Retinal pigment epithelial cell (primary cell): ENCODE results near the gene CRX.
A peak's percentile ranks its signal among the peaks of the same experiment; 100 is the strongest.
"Not testable (repeated sequence)": the region's sequence is repeated elsewhere in the genome, so short reads cannot be mapped to it uniquely, and the experiment has no call there.

Experiments used
- DNase-seq: peaks from one replicate; pipeline ENCODE4 v3.0.0-alpha.2; 2010; ENCODE audit warnings: low read depth
- H3K4me3 ChIP-seq: 2 replicates; pipeline ENCODE4 v1.5.1; 2011; ENCODE audit warnings: mild to moderate bottlenecking, low read length, control low read depth, moderate library complexity
- TF ChIP-seq, protein P1 (sequence below): conservative IDR thresholded peaks from 2 replicates; pipeline ENCODE4 v1.5.1; 2011; ENCODE audit warnings: low read depth, low read length, control low read depth, inconsistent platforms

CRX gene

DNA sequence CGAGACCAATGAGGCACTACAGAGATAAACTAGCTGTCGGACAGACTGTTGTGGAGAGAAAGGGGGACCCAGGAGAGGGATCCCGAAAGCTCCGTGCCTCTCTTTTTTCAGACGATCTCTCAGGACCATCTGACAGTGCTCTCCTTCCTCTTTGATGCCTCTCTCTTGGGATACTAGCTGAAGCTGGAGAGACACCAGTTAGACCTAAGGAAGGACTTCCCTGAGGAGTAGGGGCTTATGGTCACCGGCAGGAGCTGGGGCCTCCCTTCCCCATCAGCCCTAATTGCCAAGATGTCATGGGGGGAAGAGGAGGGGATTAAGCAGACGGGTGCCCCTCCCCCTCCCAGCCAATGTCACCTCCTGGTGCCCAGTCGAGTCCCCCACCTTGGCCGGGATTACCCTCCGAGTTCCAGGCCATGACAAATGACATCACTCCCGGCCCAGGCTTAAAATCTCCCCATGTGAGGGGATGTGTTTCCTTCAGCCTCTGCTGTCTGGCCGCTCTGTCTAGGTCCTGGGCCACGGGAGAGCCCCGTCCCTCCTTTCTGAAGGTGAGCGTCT, at the start of gene CRX:
Gene CRX (plus strand): TSS at position 478 of the 561 bp plus-strand sequence. CDS start 12,507 bp downstream, outside the sequence.
- TF ChIP-seq, protein P1, sequence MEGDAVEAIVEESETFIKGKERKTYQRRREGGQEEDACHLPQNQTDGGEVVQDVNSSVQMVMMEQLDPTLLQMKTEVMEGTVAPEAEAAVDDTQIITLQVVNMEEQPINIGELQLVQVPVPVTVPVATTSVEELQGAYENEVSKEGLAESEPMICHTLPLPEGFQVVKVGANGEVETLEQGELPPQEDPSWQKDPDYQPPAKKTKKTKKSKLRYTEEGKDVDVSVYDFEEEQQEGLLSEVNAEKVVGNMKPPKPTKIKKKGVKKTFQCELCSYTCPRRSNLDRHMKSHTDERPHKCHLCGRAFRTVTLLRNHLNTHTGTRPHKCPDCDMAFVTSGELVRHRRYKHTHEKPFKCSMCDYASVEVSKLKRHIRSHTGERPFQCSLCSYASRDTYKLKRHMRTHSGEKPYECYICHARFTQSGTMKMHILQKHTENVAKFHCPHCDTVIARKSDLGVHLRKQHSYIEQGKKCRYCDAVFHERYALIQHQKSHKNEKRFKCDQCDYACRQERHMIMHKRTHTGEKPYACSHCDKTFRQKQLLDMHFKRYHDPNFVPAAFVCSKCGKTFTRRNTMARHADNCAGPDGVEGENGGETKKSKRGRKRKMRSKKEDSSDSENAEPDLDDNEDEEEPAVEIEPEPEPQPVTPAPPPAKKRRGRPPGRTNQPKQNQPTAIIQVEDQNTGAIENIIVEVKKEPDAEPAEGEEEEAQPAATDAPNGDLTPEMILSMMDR, result no peak
- peak within 1 kb of the TSS; percentile 25 for H3K4me3 ChIP-seq
- DNase-seq, result no peak

DNA sequence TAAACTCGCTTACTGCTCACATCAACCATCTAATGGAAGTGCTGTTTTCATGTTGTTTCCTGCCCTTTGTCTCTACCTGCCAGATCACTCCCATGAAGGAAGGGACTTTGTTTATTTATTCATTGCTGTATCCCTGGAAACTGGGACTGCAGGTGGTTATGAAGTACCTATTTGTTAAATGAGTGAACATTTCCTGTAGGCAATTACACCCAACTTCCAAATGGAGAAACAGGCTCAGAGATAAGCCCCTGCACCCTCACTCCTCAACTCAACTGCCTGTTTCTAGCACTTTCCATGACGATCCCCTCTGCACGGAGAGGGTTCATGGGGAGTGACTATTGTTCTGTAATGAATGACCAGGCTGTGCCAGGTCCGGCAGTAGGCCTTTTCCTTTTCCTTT, 45.2 kb upstream of the CRX start:
- TF ChIP-seq, protein P1, result no peak
- no peak for DNase-seq
- no peak overlapping the region for H3K4me3 ChIP-seq

DNA sequence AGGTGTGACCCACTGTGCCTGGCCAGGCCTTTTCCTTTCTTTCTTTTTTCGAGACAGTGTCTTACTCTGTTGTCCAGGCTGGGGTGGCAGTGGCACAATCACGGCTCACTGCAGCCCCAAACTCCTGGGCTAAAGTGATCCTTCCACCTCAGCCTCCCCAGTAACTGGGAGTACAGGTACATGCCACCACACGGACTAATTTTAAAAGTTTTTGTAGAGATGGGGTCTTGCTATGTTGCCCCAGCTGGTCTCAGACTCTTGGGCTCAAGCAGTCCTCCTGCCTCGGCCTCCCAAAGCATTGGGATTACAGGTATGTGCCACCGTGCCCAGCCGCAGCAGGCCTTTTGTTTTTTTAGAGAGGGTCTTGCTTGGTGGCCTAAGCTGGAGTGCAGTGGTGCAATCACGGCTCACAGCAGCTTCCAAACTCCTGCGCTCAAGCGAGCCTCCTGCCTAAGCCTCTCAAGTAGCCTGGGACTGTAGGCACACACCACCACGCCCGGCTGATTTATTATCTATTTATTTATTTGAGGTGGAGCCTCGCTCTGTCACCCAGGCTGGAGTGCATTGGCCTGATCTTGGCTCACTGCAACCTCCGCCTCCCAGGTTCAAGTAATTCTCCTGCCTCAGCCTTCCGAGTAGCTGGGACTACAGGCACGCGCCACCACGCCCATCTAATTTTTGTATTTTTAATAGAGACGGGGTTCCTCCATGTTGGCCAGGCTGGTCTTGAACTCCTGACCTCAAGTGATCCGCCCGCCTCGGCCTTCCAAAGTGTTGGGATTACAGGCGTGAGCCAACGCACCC, 44.3 kb upstream of the CRX start:
- peak overlapping the region; percentile 85 for H3K4me3 ChIP-seq
- not testable (repeated sequence) for DNase-seq

DNA sequence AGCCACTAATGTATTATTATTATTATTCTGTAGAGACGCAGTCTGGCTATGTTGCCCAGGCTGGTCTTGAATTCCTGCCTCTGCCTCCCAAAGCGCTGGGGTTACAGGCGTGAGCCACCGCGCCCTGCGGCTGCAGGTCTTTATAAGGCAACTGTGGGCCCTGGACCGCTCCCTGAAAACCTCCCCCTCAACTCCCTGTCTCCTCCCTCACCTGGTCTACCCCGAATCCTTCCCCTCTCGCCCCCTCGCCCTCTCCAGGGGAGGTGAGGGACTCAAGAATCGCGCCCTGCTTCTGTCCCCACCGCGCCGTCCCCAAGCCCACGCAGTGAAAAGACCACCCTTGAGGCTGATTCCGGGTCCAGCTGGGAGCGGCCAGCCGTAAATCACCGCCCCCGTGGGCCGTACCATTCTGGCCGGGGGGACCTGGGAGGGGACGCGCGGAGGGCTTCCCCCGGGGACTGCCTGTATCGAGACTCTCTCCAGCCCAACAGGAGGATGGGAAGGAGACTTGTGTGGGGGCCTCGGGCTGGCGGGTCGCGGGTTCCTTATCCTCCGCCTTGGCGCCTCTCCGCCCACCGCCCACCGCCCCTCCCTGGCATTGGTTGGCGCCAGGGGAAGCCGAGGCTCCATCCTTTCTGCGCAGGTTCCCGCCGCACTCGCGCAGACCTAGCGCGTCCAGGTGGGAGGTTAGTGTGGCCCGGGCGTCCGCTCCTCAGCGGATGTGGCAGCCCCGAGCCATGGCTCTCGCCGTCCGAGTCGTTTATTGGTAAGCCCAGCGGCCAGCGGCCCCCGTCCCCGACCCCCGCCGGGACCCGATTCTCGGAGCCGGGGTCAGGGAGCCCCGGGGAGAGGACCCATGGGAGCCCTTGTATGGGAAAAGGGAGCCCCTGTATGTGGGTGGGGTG, 43.4 kb upstream of the CRX start, which contains the start of gene SELENOW:
Gene SELENOW (plus strand): TSS at position 655 of the 905 bp plus-strand sequence. CDS start 83 bp downstream, at position 738.
- H3K4me3 ChIP-seq, result peak within 1 kb of the TSS; percentile 85
- DNase-seq, result no peak
- TF ChIP-seq, protein P1, result no peak

DNA sequence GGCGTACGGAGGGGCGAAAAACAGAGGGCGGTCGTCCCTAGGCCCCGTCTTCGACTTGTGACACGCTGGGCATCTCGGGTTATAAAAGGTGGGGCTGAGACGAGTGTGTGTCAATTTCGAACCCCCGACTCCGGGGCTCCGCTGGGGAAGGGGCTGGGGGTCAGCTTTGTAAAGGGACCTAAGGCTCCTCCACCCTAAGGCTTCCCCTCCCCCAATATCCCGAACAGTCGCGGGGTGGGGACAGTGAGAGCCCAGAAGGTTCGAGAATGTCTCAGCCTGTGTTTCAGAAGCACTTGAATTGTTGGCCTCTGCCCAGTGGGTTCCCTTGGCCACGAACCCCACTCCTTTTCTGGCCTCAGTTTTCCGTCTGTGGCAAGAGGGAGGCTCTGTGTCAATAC, 42.8 kb upstream of the CRX start:
- TF ChIP-seq, protein P1, result no peak
- no peak for DNase-seq
- peak overlapping the region; percentile 85 for H3K4me3 ChIP-seq

DNA sequence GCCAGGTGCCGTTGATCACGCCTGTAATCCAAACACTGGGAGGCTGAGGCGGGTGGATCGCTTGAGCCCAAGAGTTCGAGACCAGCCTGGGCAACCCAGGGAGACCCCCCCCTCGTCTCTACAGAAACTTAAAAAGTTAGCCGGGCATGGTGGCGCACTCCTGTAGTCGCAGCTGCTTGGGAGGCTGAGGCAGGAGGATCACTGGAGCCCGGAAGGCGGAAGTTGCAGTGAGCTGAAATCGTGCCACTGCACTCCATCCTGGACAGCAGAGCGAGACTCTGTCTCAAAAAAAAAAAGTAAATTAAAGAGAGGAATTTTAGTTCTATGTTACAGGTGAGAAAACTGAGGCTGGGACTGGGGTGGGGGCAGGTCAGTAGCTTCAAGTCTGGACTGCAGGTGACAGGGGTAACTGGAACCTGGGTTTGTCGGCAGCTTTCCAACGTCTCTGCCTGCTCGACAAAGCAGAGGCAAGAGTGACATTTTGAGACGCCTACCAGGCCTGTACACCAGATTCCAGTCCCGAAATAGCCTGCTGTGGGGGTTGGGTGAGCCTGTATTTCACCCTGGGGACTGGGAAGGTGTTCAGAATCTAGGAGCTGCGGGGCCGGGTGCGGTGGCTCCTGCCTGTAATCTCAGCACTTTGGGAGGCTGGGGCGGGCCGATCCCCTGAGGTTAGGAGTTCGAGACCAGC, 42.1 kb upstream of the CRX start:
- TF ChIP-seq, protein P1, result no peak
- H3K4me3 ChIP-seq, result peak overlapping the region; percentile 85
- DNase-seq, result no peak

DNA sequence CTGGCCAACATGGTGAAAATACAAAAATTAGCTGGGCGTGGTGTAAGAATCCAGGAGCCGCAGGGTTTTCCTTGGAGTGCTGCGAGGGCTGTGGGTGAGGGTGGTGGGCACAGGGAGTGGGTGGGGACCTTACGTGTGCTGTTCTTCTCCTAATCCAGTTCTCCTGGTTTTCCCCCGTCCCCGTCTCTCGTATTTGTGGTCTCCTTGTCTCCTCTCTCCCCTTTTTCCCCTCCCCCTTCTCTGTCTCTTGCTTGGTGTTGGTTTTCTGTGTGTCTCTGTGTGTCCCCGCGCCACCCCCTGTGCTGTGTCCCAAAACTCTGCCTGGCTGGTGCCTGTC, 41.6 kb upstream of the CRX start:
- TF ChIP-seq, protein P1, result no peak
- peak overlapping the region; percentile 85 for H3K4me3 ChIP-seq
- no peak for DNase-seq
